Suppressor macrophage treated with lipopolysaccharide for 1 hour (primary cell): ENCODE measurements around the gene ARHGAP6.

Experiments
- DNase-seq, 3 donors: peaks; one replicate each; pipeline ENCODE4 v3.0.0-alpha.2; 2020 to 2022

ARHGAP6 gene

DNA sequence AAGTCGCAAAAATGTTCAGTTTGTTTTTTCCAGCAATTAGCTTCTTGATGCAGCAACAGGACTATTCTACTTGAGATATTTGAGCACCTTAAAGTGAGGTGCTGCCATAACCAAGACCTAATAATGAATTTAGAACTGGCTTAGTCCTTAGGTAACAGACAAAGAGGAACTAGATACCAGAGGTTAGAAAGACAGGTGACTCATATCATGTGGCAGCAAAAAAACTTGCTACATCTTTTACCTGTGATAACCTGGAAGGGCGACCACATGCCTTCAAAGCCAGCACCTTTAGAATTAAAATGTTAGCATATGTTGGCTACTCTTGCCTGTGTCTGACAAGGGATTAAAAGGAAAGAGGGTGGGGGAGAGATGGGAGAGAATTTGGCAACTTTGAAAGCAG lies 90.4 kb downstream of the ARHGAP6 start:
- DNase-seq: no peak

DNA sequence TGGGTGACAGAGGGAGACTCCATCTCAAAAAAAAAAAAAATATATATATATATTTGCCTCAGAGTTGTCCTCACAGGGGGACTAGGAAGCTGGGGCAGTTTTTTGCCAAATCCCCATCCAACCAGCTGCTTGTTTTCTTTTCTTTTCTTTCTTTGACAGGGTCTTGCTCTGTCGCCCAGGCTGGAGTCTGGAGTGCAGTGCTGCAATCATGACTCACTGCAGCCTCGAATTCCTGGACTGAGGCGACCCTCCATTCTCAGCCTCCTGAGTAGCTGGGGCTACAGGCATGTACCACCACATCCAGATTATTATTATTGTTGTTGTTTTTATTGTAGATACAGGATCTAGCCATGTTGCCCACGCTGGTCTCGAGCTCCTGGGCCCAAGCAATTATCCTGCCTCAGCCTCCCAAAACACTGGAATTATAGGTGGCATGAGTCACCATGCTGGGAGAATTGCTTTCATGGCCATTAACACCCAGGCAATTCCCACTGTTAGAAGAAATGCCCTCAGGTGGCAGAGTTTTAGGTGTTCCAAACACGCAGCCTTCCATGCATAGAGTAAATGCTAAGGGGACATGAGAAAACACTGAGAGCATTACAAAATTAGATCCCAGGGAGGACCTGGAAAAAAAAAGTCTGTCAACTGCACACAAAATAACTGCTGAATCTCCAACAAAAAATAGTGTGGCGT lies 98.0 kb downstream of the ARHGAP6 start:
- no peak for DNase-seq

DNA sequence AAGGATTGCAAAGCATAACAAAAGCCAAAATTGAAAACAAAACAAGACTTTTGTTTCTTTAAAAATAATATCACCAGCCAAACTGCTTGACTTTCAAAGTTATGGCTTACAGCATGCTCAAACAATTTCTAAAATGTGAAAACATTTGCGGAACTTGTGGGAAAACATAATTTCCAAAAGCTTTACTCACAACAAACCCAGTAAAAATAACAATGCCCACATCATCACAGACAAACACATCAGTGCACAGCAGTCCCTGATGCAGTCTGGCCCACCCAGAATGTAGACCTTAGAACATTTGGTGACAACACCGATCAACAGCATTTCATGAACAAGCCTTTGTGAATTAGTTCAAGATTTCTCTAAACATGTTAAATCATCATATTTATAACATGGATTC lies 98.9 kb downstream of the ARHGAP6 start:
- DNase-seq: no peak

DNA sequence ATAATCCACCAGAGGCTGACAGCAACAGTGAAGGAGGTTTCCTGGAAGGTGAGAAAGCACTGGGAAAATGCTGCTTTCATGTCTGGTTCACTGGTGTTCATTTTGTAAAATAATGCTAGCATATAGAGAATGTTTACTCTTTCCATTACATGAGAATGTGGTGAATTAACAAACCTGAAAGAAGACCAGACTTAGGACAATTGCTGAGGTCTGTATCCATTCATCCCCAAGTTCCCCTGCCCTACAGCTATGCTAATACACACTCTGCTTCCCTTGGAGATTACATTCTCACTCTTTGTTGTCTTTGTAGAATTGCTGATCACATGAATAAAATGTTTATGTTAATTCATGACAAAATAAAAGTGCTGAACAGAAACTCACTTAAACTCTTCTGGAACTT lies 99.5 kb downstream of the ARHGAP6 start:
- no peak for DNase-seq

DNA sequence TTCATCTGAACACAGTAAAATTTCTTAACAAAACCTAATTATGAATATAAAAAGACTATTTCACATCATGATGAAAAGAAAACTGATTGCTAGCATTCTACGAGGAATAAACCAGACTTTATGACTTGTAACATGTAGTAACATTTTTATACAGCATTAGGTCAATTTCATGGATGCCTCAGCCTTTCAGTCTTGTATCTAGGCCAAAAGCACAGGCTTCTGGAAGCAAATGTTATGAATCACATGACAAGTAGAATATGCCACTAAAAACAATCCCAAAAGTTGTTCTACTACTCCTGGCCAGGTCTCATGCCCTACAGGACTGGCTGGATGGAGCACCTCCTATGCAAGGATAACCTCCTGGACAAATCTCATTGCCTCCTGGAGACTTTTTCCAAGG lies 101.2 kb downstream of the ARHGAP6 start:
- no peak for DNase-seq

DNA sequence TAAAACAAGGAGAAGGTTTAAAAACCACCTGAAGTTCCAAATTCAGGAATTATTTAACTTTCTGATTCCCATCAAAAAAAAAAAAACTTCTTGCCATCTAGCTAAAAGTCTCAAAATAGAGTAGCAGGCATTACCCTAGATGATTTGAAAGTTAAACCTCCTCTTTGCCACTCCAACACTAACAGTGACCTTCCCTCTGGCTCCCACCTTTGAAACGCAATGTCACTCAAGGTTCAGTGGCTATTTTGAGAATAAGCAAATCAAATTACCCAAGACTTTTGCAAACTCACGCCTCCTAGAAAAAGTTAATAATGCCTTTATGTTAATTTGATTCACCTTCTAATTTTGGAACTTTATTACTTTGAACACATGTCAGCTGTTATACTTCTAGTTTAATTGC lies 103.2 kb downstream of the ARHGAP6 start:
- no peak for DNase-seq

DNA sequence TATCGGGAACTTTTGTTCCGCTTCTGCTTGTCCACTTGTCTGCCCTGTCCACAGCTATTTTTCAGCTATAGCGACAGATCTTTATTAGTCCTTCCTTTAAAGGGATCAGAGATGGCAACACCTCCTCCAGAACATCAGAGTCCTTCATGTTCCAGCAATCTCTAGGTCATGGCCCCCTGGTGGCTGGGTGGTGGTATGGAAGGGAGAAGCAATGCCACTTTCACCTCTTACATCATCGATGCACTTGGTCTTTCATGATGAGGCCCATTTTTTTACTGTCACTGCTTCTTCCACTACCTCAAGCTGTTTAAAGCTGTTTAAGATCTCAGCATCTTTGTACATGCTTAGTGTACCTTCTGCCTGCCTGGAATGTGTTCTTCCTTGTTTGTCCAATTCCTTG lies 106.7 kb downstream of the ARHGAP6 start:
- peak; percentile 53 to 61 (median 60) for DNase-seq

DNA sequence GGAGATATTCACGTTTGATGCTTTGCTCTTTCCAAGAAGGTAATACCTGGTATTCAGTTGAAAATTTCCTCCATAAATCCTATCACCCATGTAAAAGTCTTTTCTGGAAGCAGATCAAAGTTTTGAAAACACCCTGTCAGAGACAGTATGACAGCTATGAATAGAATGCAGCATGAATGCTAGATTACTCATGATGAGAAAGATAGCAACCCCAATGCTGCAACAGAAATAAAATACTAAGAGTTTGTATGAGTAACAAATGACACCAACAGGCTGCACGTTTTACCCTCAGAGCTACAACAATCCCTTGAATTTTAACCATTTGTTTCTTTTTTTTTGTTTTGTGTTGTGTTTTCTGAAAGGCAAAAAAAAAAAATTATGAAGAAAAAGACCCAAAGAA lies 108.6 kb downstream of the ARHGAP6 start:
- DNase-seq: no peak

DNA sequence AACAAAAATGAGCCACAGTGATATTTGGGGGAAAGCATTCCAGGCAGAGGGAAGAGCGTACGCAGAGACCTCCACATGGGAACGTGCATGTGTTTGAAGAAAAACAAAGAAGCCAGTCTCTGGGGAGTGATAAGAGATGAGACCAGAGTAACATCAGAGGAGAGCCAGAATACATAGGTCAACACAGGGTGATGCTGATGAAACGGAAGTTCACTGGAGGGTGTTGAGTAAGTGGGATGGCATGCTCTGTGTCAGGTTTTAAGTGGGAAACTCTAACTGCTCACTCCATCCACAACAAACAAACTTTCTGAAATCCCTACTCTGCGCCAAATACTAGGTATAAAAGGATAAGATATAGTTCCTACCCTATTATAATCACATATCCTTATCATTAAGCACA lies 110.0 kb downstream of the ARHGAP6 start:
- no peak for DNase-seq

DNA sequence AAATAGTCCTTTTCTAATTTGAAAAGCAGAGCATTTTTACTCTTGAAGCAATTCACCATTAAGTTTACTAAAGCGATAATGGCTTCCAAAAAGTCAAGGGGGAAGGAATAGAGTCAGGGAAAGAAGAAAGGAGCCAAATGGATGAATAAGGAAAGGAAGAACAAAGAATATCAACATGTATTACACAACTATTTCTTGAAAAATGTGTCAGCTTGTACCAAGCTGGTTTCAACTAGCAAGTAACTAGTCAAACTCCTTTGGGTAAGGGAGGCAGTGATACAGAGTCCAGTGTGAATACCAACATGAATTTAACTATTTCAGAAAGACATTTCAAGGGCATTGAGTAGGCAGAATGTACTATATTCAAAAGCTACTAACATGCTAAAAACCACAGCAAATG lies 112.1 kb downstream of the ARHGAP6 start:
- DNase-seq: no peak

DNA sequence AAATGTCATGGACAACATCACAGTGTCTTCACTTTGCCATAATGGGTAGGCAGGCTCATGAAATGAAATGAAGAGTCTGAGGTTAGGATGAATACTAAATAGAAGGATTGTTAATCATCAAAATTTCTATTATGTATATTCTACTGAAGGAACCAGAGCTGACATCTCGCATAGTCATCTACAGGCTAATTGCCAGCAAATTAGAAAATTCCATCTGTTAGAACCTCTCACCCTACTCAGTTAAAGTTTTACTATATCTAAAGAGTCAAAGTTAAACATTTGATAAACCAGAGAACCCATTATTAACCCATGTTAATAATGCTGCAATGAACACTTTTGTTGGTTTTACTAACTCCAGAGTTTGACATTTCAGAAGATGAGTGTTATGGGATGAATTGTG lies 114.6 kb downstream of the ARHGAP6 start:
- no peak for DNase-seq

DNA sequence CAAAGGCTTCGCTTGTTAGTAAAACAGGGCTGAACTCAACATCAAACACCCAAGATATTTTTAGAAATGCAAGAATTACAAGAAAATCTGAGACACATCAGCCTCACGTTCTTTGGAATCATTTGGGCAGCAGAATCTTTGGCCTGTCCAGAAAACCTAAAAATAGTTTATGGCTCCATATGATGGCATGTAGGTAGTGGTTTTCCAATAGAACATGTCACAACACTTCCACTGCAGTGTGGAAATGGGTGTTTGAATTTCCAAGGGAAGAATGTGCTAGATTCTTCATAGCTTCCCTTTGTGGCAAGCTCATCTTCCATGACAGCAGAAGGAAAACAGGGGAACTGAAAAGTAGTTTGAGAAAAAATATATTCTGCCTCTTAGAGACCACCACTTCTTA lies 118.8 kb downstream of the ARHGAP6 start:
- DNase-seq: no peak

DNA sequence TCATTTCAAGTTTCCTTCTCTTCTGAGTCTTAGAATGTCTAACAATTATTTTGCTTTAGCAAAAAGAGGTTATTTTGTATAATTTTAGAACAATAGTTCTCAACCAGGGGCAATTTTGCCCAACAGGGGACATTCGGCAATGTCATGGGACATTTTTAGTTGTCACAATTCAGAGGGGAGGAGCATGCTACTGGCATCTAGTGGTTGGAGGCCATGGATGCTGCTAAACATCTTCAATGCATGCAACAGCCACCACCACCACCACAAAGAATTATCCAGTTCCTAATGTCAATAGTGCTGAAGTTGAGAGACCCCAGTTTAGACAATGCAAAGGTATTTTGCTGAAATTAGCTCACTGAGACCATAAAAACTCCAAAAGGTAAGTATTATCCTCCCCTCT lies 122.5 kb downstream of the ARHGAP6 start:
- DNase-seq: no peak

DNA sequence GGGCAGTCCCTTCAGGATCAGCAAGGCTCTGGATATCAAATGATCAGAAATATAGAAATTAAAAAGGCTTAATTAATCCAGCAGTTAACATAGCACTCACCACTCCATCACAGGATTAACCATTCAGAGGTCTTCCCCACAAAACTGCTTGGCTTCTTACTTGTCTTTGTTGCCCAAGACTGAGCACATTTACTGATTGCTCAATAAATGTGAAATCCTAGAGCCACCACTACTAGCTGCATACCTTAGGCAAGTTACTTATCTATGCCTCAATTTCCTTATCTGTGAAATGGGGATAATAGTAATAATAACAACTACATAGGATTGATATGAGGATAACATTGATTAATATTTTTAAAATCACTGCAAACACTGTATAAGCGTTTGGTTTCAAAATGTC lies 124.2 kb downstream of the ARHGAP6 start:
- no peak for DNase-seq

DNA sequence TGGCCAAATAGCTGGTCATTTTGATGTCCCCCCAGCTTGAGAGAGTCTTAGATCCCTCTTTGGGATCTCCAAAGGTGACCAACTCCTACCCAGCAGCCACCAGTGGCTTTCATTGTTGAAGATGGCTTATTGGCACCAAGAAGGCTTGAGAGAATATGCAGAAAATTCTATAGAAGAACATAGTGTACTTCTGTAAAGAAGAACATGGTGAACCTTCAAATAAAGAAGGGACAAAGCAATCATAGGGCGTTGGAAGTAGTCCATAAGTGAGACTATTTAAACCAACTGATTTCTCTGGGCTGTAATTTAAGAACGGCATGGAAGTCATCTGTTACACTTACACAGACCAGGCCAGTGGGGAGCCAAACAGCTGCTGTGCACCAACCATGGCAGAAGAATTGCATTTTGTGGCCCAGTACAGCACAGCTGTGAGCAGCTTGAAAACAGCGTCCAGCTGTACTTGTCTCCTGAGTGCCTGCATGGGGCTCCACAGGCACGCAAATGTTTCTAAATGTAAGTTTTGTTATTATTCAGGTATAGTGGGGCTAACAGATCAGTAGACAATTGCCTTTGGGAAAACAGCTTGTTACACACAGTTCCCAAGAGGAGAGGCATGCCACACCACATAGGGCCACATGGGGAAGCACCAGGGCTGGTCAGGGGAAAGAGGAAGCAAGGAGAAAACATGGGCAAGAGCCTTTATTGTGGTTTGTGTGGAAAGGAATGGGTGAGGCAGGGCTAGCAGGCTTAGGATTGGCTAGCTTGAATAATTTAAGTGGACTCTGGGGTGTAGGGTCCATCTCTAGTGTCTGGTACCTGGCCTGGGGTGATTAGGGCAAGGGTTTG lies 125.0 kb downstream of the ARHGAP6 start:
- DNase-seq: peak in 2 of 3 donors; percentile 39 to 41

DNA sequence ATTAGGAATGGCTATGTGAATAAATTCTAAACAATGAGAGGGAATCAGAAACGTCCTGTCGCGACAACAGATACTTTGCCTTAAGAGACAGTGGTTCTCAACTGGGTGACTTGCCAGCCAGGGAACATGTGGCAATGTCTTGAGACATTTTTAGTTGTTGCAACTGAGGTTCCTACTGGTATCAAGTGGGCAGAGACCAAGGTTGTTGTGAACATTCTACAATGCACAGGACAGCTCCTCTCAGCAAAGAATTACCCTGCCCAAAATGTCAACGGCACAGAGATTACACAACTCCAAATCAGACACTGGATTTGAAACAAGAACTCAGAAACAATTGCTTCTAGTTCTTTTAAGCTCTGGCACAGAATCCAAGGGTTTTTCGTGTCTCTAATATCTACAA lies 128.6 kb downstream of the ARHGAP6 start:
- DNase-seq: no peak

DNA sequence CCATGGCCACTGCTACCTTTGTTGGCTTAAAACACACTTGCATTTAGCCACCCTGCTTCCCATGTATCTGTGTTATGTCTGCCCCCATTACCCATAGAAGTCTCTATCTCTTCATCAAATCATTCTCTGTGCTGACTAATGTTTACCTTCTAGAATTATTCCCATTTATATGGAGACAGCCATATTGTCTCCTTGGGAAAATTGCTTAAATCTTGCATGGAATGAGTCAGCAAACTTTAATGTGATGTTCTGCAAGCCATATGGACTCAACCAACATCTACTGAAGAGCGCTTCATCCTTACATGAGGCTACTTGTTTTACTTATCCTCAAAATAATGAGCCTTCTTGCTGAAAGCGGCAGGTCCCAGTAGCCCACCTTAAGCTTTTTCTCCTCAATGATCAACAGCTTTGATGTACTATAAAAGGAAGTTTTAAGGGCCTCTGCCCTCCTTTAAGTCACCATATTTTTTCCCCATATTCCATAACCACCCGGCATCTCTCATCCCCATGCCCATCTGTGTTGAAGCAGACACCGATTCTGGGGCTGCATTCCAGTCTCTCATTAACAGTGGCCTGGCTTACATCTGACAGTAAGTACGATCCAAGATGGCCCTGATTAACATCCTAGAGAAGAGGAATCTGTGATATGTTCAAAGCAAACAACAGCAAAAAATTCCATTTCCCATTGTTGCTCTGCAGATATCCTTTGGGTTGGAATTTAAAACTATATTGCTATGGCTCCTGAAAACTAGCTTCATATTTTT lies 130.4 kb downstream of the ARHGAP6 start:
- DNase-seq: no peak

DNA sequence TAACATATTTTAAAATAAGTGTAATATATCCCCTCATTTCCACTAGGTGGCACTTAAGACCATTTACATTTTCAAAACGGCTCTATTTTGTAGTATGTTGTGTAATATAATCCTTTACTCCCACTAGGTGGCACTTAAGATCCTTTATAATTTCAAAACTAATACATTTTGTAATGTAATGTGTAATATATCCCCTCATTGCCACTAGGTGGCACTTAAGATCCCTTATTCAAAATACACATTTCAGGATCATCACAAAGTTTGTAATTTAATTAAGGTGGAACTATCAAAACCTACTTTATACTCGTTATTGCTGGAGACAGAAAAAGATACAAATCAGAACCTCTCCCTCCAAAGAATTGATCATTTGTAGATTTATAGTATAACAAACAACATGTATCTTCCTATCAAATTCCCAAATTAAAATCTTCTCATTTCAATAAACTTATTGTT lies 132.5 kb downstream of the ARHGAP6 start:
- DNase-seq: peak; percentile 49 to 89 (median 85)

DNA sequence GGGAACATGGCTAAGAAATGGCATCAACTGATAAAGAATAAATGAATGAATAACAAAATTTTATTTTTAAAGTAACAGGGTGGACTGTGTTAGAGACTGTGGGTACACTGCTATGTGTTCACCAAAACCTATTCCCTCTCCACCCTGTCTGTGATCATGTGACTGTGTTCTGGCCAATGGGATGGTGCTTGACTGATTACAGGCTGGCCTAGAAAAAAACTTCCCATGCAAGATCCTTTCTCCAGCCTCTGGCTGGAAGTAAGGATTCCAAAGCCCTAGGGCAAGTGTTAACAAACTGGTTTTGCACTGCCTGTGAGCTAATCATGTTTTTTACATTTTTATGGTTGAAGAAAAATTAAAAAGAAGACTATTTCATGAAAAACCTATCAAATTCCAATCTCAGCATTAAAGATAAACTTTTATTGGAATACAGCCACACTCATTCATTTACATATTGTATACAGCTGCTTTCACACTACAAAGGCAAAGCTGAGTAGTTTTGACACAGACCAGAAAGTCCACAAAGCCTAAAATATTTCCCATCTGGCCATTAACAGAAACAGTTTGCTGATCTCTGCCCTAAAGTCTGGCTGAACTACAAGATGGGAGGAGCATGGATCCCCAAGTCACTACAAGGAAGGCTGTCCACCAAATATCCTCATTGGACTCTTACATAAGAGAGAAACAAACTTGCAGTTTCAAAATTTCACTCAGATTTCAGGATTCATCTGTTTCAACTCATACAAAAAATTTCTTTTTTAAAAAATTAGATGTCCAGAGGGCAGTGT lies 133.2 kb downstream of the ARHGAP6 start:
- no peak for DNase-seq

DNA sequence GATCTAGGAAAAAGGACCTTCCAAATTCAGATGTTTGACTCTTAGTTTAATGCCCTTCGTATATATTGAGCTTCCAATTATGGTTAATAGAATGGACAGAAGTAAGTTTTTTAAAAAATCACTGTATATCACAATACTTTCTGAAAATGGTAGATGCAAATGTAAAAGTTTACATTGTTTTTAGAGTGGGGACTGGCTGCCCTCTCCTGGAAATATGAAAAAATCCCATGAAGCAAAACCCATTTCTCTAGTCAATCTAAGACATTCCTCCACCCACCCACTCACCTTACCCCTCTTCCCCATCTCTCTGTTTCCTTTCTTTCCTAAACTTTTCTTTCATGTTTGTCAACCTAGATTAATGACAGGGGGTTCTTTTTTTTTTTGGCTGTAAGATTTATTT lies 134.5 kb downstream of the ARHGAP6 start:
- peak; percentile 12 to 34 (median 23) for DNase-seq

DNA sequence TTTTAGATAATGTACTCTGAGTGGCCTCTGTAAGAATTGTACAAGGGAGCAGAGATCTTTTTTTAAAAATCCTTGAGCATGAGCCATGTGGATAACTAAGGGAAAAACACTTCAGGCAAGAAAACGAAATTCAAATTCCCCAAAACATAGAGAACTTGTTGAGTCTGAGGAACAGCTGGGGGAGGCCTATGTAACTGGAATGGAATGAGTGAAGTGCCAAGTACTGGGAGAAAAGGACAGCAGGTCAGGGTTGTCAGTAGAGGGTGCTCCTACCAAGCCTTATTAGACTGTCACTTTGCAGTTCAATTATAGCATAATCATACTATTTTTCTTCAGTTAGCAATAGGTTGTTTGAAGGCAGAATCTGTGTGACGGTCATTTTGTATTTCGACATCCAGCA lies 135.1 kb downstream of the ARHGAP6 start:
- no peak for DNase-seq

DNA sequence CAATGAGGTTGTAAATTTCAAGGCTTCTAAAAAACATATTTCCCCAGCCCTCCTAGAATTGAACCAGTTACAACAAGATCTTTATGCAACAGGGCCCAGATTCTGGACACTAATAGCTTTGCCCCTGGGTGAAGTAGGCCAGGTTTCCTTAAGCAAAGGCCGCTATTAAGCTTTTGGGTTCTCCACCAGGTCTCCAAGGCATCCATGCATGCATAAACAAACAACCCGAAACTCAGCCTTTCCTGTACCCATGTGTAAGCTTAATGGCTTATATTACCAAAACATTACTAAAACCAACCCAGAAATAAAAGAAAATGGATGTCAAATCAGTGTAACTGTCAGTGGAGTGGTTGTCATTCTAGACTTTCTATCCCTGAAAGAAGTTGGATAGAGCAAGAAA lies 137.1 kb downstream of the ARHGAP6 start:
- no peak for DNase-seq

DNA sequence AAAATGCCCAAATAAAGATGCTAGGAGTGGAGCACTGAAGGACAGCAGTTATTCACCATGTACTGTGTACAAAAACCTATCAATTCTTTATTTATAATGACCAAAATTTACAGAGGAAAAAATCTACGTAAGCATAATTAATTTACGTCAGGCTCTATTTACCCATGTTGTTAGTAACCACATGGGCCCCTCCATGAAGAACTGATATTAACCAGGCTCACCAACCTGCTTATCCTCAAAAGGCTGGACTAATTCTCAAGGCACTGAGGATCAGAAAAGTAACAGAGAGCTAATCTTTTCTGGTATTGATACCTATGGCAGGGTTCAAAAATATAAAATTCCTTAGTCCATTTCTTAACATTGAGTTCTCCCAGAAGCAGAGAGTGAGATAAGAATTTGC lies 140.0 kb downstream of the ARHGAP6 start:
- DNase-seq: no peak
